Measurements from ENCODE around the gene BACH1. TPM values are rescaled to one million over a fixed set of nuclear protein-coding genes. Genes with fewer than 3 reads are reported as not detected.

BACH1 gene
- total and polyA plus RNA-seq, 2 donors (not counting 3 experiments of a cell fraction or from before 2014, with no cell fraction given), result 7.2 to 28.8 TPM

GRCh38 chr21:29342363-29342957 is 43.7 kb downstream of the BACH1 start:
- dilution Hi-C loops (cut with MboI; ENCODE audit: extremely low pct_ligation_motif_present, low sequenced_read_pairs) (no loop called here), intact Hi-C loops (cut with micrococcal nuclease) (loop anchor here (1.0 to 2.0 kb wide), 3 partner anchors 26 to 197 kb away; no protein-coding TSS in a partner anchor)
- H3K4me3 ChIP-seq (replicated peaks in 1 of 3; ENCODE audit: insufficient read depth in 1 of 3, low read depth in 1 of 3, low read length in 3 of 3), result no peak overlapping the region

More at GRCh38 chr21:29342363-29342957, 43.7 kb downstream of the BACH1 start:
- TF ChIP-seq POLR2AphosphoS5 (IDR thresholded peaks at IDR 0.05; ENCODE audit: insufficient read depth, low read depth, low read length), result peak; percentile 66
- peak; percentile 85 for TF ChIP-seq GATA2 (IDR thresholded peaks at IDR 0.05; ENCODE audit: insufficient read depth, insufficient read length, low read depth, low read length)
- TF ChIP-seq JUN (IDR thresholded peaks at IDR 0.05; ENCODE audit: borderline replicate concordance, insufficient read depth, insufficient read length, low read depth), result peak; percentile 73
- no peak for TF ChIP-seq CTCF (IDR thresholded peaks at IDR 0.05; ENCODE audit: extremely low read depth in 1 of 2, insufficient read depth in 1 of 2, low read depth in 1 of 2, low read length in 2 of 2)
- no peak for TF ChIP-seq MAX (IDR thresholded peaks at IDR 0.05; ENCODE audit: insufficient read depth, insufficient read length)
- TF ChIP-seq FOS (IDR thresholded peaks at IDR 0.05; ENCODE audit: borderline replicate concordance, insufficient read depth, low read length), result peak; percentile 76
- TF ChIP-seq POLR2A (IDR thresholded peaks at IDR 0.05; ENCODE audit: low read depth, low read length), result peak; percentile 33
- Histone ChIP-seq H3K9ac (replicated peaks; ENCODE audit: extremely low read depth, insufficient read depth, low read length) (peak overlapping the region; percentile 48), H3K4me1 (ENCODE audit: control insufficient read depth, extremely low read depth, insufficient read depth, low read length) (peaks cover 29% of the 10 kb centered on the region), H3K4me2 (ENCODE audit: insufficient read depth, low read length) (peak overlapping the region; percentile 43), H4K20me1 (replicated peaks; ENCODE audit: control insufficient read depth, extremely low read depth, insufficient read depth, low read length) (no peaks in the 10 kb centered on the region), H3K79me2 (ENCODE audit: control insufficient read depth, insufficient read depth, low read length) (peaks cover 15% of the 10 kb centered on the region), H3K27me3 (ENCODE audit: control insufficient read depth in 2 of 2, insufficient read depth in 2 of 2, low read length in 2 of 2) (no peaks in the 10 kb centered on the region), H3K9me1 (replicated peaks; ENCODE audit: control insufficient read depth, extremely low read depth, insufficient read depth, low read length) (no peaks in the 10 kb centered on the region), H3K27ac (ENCODE audit: insufficient read depth, low read depth, low read length) (peak overlapping the region; percentile 82), H2AFZ (ENCODE audit: low read depth, low read length) (no peak overlapping the region), H3K9me3 (replicated peaks; ENCODE audit: control insufficient read depth, insufficient read depth, low read length) (no peaks in the 10 kb centered on the region), H3K36me3 (ENCODE audit: control insufficient read depth in 2 of 2, extremely low read depth in 1 of 2, insufficient read depth in 2 of 2, low read length in 2 of 2) (peaks cover 0 to 2% of the 10 kb centered on the region in 2 experiments)
- FAIRE-seq (peak; percentile 85), DNase-seq (ENCODE audit: low read depth, low spot score) (peak; percentile 91)
- ChIA-PET CTCF (interaction anchor here (0.6 to 11.3 kb wide), 20 partner anchors 9 to 265 kb away, joined by 3 to 180 read pairs (median 3); partner anchors contain the start of gene BACH1), POLR2A (no interaction called here)
- TSS peak; percentile 93 for BruUV-seq (replicated peaks)

Data from endothelial cell of umbilical vein (primary cell).